Muscle of leg (tissue), 11 donors: Measurements from ENCODE around the gene MSTO1. TPM values are rescaled to one million over a fixed set of nuclear protein-coding genes. Genes with fewer than 3 reads are reported as not detected.
A peak's percentile ranks its signal among the peaks of the same experiment; 100 is the strongest.
"Not testable (repeated sequence)": the region's sequence is repeated elsewhere in the genome, so short reads cannot be mapped to it uniquely, and the experiment has no call there.

Experiments used
- DNase-seq: peaks from one replicate; pipeline ENCODE4 v3.0.0; 2013
- H3K27ac ChIP-seq: one replicate; pipeline ENCODE4 v1.5.1; 2013; ENCODE audit warnings: mild to moderate bottlenecking, low read length, control low read depth
- H3K27me3 ChIP-seq: one replicate; pipeline ENCODE4 v1.6.1; 2013; ENCODE audit warnings: low read length; ENCODE audit not compliant: control insufficient read depth, insufficient read depth
- H3K36me3 ChIP-seq: one replicate; pipeline ENCODE4 v1.6.1; 2013; ENCODE audit warnings: low read length; ENCODE audit not compliant: control insufficient read depth, insufficient read depth
- H3K4me1 ChIP-seq: one replicate; pipeline ENCODE4 v1.6.1; 2013; ENCODE audit warnings: low read length; ENCODE audit not compliant: control insufficient read depth, insufficient read depth
- H3K4me3 ChIP-seq: one replicate; pipeline ENCODE4 v1.5.1; 2013; ENCODE audit warnings: low read length, control low read depth
- H3K9me3 ChIP-seq: replicated peaks from 2 replicates; pipeline ENCODE4 v1.6.1; 2013; ENCODE audit warnings: low read depth, low read length; ENCODE audit not compliant: control insufficient read depth
- WGBS: methylation state at CpG from one replicate; pipeline ENCODE4 v1.1.5; 2013; ENCODE audit warnings: missing lambda C conversion rate; ENCODE audit not compliant: insufficient coverage; 5-methylcytosine and 5-hydroxymethylcytosine counted together
- polyA plus RNA-seq, 8 donors: library from polyadenylated mRNA; unstranded; fragments of 120-200 nt; gene quantifications; one replicate each; pipeline versions ENCODE4 v1.2.1 to v1.2.3, GENCODE V29; 2013; ENCODE audit warnings: inconsistent platforms in 1 of 8, low replicate concordance in 1 of 8; ENCODE audit not compliant: insufficient read length in 8 of 8, insufficient read depth in 1 of 8
- total RNA-seq: library from RNA; stranded (reverse); fragments of 120-200 nt; gene quantifications from one replicate; pipeline ENCODE4 v1.2.4, GENCODE V29; 2013

The MSTO1 gene
- total and polyA plus RNA-seq, 9 donors, result 20.8 to 43.3 (median 36.0) TPM

DNA sequence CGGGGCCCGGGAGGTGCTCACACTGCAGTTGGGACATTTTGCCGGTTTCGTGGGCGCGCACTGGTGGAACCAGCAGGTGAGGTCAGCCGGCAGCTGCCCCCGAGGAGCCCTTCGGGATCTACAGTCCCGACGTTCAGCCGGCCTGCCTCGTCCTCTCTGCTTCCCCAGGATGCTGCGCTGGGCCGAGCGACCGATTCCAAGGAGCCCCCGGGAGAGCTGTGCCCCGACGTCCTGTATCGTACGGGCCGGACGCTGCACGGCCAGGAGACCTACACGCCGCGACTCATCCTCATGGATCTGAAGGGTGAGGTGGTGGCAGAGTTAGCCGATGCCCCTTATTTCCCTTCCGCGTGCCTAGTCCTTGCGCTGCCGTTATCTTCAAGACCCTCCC, 234 bp downstream of the MSTO1 start:
- Histone ChIP-seq H3K36me3 (peaks cover 12% of the 10 kb centered on the region), H3K4me3 (peak overlapping the region; percentile 34)
- not testable (repeated sequence) for H3K4me1 ChIP-seq, H3K27ac ChIP-seq, H3K27me3 ChIP-seq, H3K9me3 ChIP-seq, DNase-seq
- no CpG with 5 or more reads among the region's 33 CpGs for WGBS

- not testable (repeated sequence) for H3K27ac ChIP-seq, H3K4me3 ChIP-seq, H3K9me3 ChIP-seq, H3K4me1 ChIP-seq, H3K27me3 ChIP-seq, DNase-seq
- H3K36me3 ChIP-seq, result peaks cover 12% of the 10 kb centered on the region
- no CpG with 5 or more reads among the region's 2 CpGs for WGBS
These were observed 3.2 kb downstream of the MSTO1 start for GRCh38 chr1:155613226-155613625.

- H3K27ac ChIP-seq, result no peak overlapping the region
- no peak for DNase-seq
- H3K4me3 ChIP-seq, result no peak overlapping the region
- H3K27me3 ChIP-seq, result no peaks in the 10 kb centered on the region
- no peaks in the 10 kb centered on the region for H3K36me3 ChIP-seq
- no peaks in the 10 kb centered on the region for H3K9me3 ChIP-seq
- 0% methylated on average over 1 of the region's 2 CpGs for WGBS
- no peaks in the 10 kb centered on the region for H3K4me1 ChIP-seq
These were observed 12.2 kb downstream of the MSTO1 start for GRCh38 chr1:155622191-155622590.

GRCh38 chr1:155623357-155623756, 13.3 kb downstream of the MSTO1 start:
- no peaks in the 10 kb centered on the region for H3K9me3 ChIP-seq
- WGBS, result 57% methylated on average over 1 of the region's 1 CpG
- H3K36me3 ChIP-seq, result no peaks in the 10 kb centered on the region

GRCh38 chr1:155626428-155626827, 16.4 kb downstream of the MSTO1 start:
- not testable (repeated sequence) for H3K4me3 ChIP-seq, H3K36me3 ChIP-seq, H3K9me3 ChIP-seq, H3K4me1 ChIP-seq, DNase-seq, H3K27ac ChIP-seq, H3K27me3 ChIP-seq
- no CpG with 5 or more reads among the region's 7 CpGs for WGBS

More at GRCh38 chr1:155623357-155623756, 13.3 kb downstream of the MSTO1 start:
- DNase-seq, result no peak
- H3K27ac ChIP-seq, result no peak overlapping the region
- no peaks in the 10 kb centered on the region for H3K4me1 ChIP-seq
- H3K27me3 ChIP-seq, result no peaks in the 10 kb centered on the region
- H3K4me3 ChIP-seq, result no peak overlapping the region

DNA sequence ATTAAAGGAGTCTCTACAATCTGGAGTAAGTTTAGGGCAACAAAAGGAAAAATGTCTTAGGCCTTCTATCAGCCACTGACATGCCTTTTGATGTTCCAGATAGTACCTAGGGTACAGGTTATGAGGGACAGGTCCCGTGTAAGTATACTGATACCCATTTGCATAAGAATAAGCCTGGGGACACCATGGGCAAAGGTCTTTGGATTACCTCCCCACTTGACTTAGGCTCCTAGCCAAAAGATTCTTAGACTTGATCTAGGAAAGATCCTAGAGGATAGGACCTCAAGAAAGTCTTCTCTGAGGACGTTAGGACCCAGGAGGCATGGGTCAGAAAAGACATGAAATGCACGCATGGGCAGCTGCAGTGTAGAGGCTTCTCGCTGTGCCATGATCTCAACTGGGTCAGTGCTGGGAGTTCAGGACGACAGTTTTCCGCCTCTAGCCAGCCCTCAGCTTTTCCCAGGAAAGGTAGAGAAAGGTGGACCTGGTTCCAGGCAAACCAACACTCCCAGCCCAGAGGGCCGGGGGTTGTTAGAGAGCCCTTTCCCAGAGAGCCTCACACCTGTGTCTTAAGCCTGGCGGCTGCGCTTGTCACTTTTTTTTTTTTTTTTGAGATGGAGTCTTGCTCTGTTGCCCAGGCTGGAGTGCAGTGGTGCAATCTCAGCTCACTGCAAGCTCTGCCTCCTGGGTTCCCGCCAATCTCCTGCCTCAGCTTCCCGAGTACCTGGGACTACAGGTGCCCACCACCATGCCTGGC, 26.6 kb downstream of the MSTO1 start:
- no peak overlapping the region for H3K4me3 ChIP-seq
- no peak for DNase-seq
- no peaks in the 10 kb centered on the region for H3K4me1 ChIP-seq
- no peaks in the 10 kb centered on the region for H3K36me3 ChIP-seq
- WGBS, result 79% methylated on average over 6 of the region's 11 CpGs
- H3K27me3 ChIP-seq, result peaks cover 2% of the 10 kb centered on the region
- H3K27ac ChIP-seq, result no peak overlapping the region
- H3K9me3 ChIP-seq, result no peaks in the 10 kb centered on the region

DNA sequence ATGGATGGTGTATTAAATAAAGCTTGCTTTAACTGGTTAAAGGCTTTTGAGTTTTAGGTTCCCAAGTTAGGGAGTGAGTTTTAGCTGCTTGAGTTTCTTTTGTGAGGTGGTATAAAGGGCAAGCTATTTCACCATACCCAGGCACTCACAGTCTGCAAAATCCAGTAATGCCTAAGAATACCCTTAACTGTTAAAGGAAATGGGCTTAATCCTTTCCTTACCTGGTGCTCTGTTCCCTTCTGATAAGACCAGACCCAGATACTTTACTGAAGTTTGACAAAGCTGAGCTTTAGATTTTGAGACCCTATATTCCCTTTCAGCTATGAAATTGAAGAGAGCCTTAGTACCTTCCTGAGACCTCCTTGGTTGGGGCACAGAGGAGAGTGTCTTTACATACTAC, 30.3 kb downstream of the MSTO1 start:
- peaks cover 15% of the 10 kb centered on the region for H3K9me3 ChIP-seq
- no peaks in the 10 kb centered on the region for H3K36me3 ChIP-seq
- DNase-seq, result no peak
- H3K4me1 ChIP-seq, result peaks cover under 1% of the 10 kb centered on the region
- H3K27me3 ChIP-seq, result peaks cover 2% of the 10 kb centered on the region
- no peak overlapping the region for H3K4me3 ChIP-seq
- H3K27ac ChIP-seq, result no peak overlapping the region

DNA sequence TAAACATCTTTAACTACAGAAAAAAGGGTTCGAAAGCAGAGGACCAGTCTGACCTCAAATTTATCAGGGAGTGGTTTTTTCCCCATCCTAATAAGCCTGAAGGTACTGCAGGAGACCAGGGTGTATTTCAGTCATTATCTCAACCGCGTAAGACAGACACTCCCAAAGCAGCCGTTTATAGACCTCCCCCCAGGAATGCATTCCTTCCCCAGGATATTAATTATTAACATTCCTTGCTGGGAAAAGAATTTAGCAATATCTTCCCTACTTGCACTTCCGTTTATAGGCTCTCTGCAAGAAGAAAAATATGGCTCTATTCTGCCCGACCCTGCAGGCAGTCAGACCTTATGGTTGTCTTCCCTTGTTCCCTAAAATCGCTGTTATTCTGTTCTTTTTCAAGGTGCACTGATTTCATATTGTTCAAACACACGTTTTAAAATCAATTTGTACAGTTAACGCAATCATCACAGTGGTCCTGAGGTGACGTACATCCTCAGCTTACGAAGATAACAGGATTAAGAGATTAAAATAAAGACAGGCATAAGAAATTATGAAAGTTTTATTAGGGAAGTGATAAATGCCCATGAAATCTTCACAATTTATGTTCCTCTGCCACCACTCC, 32.7 kb downstream of the MSTO1 start:
- H3K4me1 ChIP-seq, DNase-seq, H3K4me3 ChIP-seq, H3K36me3 ChIP-seq, H3K27ac ChIP-seq, H3K27me3 ChIP-seq: not testable (repeated sequence)
- peaks cover 15% of the 10 kb centered on the region for H3K9me3 ChIP-seq
- 73% methylated on average over 2 of the region's 11 CpGs for WGBS

- 89% methylated on average over 2 of the region's 3 CpGs for WGBS
These were observed 33.2 kb downstream of the MSTO1 start for GRCh38 chr1:155643230-155643629.

GRCh38 chr1:155645034-155645598, 35.1 kb downstream of the MSTO1 start:
- no peak for DNase-seq
- H3K4me3 ChIP-seq, result no peak overlapping the region
- peaks cover 15% of the 10 kb centered on the region for H3K9me3 ChIP-seq
- H3K36me3 ChIP-seq, result no peaks in the 10 kb centered on the region
- no peaks in the 10 kb centered on the region for H3K27me3 ChIP-seq
- 47% methylated on average over 3 of the region's 4 CpGs for WGBS
- peaks cover 4% of the 10 kb centered on the region for H3K4me1 ChIP-seq
- H3K27ac ChIP-seq, result no peak overlapping the region

More at GRCh38 chr1:155643230-155643629, 33.2 kb downstream of the MSTO1 start:
- no peak overlapping the region for H3K27ac ChIP-seq
- H3K9me3 ChIP-seq, result peaks cover 15% of the 10 kb centered on the region
- peaks cover 4% of the 10 kb centered on the region for H3K4me1 ChIP-seq
- DNase-seq, result no peak
- no peaks in the 10 kb centered on the region for H3K36me3 ChIP-seq
- no peak overlapping the region for H3K4me3 ChIP-seq
- peaks cover 2% of the 10 kb centered on the region for H3K27me3 ChIP-seq
